Nephron (organoid): ENCODE results near the gene CBX6.

Experiments
- H3K27ac Mint-ChIP-seq, 3 experiments: 2 replicates each; pipeline ENCODE4 v1.8.0; 2020; ENCODE audit warnings: mixed read lengths in 3 of 3, mild to moderate bottlenecking in 2 of 3, moderate library complexity in 1 of 3
- H3K27me3 Mint-ChIP-seq: 2 replicates; pipeline ENCODE4 v1.8.0; 2021; ENCODE audit warnings: low read depth, mild to moderate bottlenecking, moderate library complexity, mixed read lengths
- H3K36me3 Mint-ChIP-seq: 2 replicates; pipeline ENCODE4 v1.8.0; 2020; ENCODE audit warnings: low read depth, mixed read lengths
- H3K4me1 Mint-ChIP-seq: 2 replicates; pipeline ENCODE4 v1.8.0; 2020; ENCODE audit warnings: mixed read lengths
- H3K4me3 Mint-ChIP-seq, 3 experiments: 2 replicates each; pipeline ENCODE4 v1.8.0; 2020; ENCODE audit warnings: mild to moderate bottlenecking in 3 of 3, mixed read lengths in 3 of 3, moderate library complexity in 2 of 3
- H3K9me3 Mint-ChIP-seq: 2 replicates; pipeline ENCODE4 v1.8.0; 2020; ENCODE audit warnings: mixed read lengths
- CTCF ChIP-seq, 3 experiments: fragments of 200-600 bp; sonication (generic); IDR thresholded peaks; one replicate each; pipeline ENCODE4 v1.5.0; 2021; ENCODE audit warnings: antibody characterized with exemption in 3 of 3; ENCODE audit not compliant: unreplicated experiment in 3 of 3

The CBX6 gene

GRCh38 chr22:38830845-38831108, 41.2 kb downstream of the CBX6 start:
- Mint-ChIP-seq H3K36me3 (no peaks in the 10 kb centered on the region), H3K4me3 (no peak overlapping the region), H3K4me1 (no peaks in the 10 kb centered on the region), H3K27me3 (peaks cover 22% of the 10 kb centered on the region), H3K9me3 (no peaks in the 10 kb centered on the region), H3K27ac (no peak overlapping the region)
- no peak for TF ChIP-seq CTCF (IDR thresholded peaks at IDR 0.05; ENCODE audit: unreplicated experiment in 3 of 3)

GRCh38 chr22:38830026-38830844, 41.8 kb downstream of the CBX6 start:
- Mint-ChIP-seq H3K4me1 (no peaks in the 10 kb centered on the region), H3K4me3 (no peak overlapping the region), H3K9me3 (no peaks in the 10 kb centered on the region), H3K27me3 (peaks cover 19% of the 10 kb centered on the region), H3K27ac (no peak overlapping the region), H3K36me3 (no peaks in the 10 kb centered on the region)
- no peak for TF ChIP-seq CTCF (IDR thresholded peaks at IDR 0.05; ENCODE audit: unreplicated experiment in 3 of 3)

GRCh38 chr22:38829485-38829884, 42.5 kb downstream of the CBX6 start:
- Mint-ChIP-seq H3K4me3 (no peak overlapping the region), H3K36me3 (no peaks in the 10 kb centered on the region), H3K27ac (no peak overlapping the region), H3K9me3 (no peaks in the 10 kb centered on the region), H3K27me3 (peaks cover 16% of the 10 kb centered on the region), H3K4me1 (no peaks in the 10 kb centered on the region)
- TF ChIP-seq CTCF (IDR thresholded peaks at IDR 0.05; ENCODE audit: unreplicated experiment in 3 of 3), result no peak

GRCh38 chr22:38828616-38829205, 43.3 kb downstream of the CBX6 start:
- Mint-ChIP-seq H3K27ac (no peak overlapping the region), H3K4me3 (no peak overlapping the region), H3K4me1 (no peaks in the 10 kb centered on the region), H3K9me3 (no peaks in the 10 kb centered on the region), H3K36me3 (no peaks in the 10 kb centered on the region), H3K27me3 (peaks cover 16% of the 10 kb centered on the region)
- no peak for TF ChIP-seq CTCF (IDR thresholded peaks at IDR 0.05; ENCODE audit: unreplicated experiment in 3 of 3)

- H3K4me3 Mint-ChIP-seq, result no peak overlapping the region
- H3K36me3 Mint-ChIP-seq, result no peaks in the 10 kb centered on the region
- H3K27me3 Mint-ChIP-seq, result peaks cover 16% of the 10 kb centered on the region
- no peaks in the 10 kb centered on the region for H3K4me1 Mint-ChIP-seq
- TF ChIP-seq CTCF (IDR thresholded peaks at IDR 0.05; ENCODE audit: unreplicated experiment in 3 of 3), result no peak
- no peak overlapping the region for H3K27ac Mint-ChIP-seq
- no peaks in the 10 kb centered on the region for H3K9me3 Mint-ChIP-seq
These were observed 43.8 kb downstream of the CBX6 start for GRCh38 chr22:38828191-38828590.

- H3K27ac Mint-ChIP-seq, result no peak overlapping the region
These were observed 44.5 kb downstream of the CBX6 start for GRCh38 chr22:38827510-38827909.

More at GRCh38 chr22:38827510-38827909, 44.5 kb downstream of the CBX6 start:
- Mint-ChIP-seq H3K4me1 (no peaks in the 10 kb centered on the region), H3K4me3 (no peak overlapping the region), H3K9me3 (no peaks in the 10 kb centered on the region), H3K27me3 (peaks cover 16% of the 10 kb centered on the region), H3K36me3 (no peaks in the 10 kb centered on the region)
- no peak for TF ChIP-seq CTCF (IDR thresholded peaks at IDR 0.05; ENCODE audit: unreplicated experiment in 3 of 3)
